Measurements from ENCODE around the gene MTHFR. TPM values are rescaled to one million over a fixed set of nuclear protein-coding genes. Genes with fewer than 3 reads are reported as not detected.

MTHFR gene
- total RNA-seq, 4 donors from 2014 or later, result 10.2 to 24.7 (median 18.1) TPM

DNA sequence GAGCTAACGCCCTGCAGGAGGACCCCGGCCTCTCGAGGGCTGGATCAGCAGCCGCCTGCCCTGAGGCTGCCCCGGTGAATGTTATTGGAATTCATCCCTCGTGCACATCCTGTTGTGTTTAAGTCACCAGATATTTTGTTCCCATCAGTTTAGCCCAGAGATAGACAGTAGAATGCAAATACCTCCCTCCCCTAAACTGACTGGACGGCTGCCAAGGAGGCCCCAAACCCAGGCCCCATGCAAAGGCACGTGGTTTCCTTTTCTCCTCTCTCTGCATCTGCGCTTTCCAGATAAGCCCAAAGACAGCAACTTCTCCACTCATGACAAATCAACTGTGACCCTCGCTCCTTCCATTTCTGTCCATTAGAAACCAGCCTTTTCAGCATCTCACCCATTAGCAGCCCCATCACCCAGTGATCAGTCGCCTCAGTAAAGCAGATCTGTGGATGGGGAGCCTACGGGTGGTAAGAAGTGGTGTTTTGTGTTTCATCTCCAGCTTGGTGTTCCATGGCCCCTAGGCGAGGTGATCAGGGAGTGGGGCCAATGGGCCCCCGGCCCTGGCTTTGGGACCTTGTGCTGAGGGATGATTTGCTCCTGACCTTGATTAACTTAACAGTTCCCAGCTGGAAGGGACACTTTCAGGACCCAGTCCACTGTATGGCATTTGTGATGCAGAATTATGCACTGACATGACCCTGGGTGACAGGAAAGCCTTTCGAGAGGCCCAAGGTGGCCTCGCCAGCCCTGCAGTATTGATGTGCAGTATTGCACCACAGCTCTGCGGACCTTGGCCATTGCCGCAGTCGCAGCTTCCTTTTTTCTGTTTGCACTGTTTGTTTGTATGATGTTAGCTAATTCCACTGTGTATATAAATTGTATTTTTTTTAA is 36.6 kb upstream of the MTHFR start:
- Histone ChIP-seq H3K27ac (no peak overlapping the region), H3K4me1 (no peaks in the 10 kb centered on the region), H3K9me3 (no peaks in the 10 kb centered on the region), H3K27me3 (no peaks in the 10 kb centered on the region), H3K36me3 (peaks cover 0 to 81% of the 10 kb centered on the region in 2 donors), H3K4me3 (no peak overlapping the region)
- DNase-seq (no peak), ATAC-seq (no peak)
- in situ Hi-C loops (cut with MboI; ENCODE audit: low sequenced_read_pairs in 4 of 4) (loop anchor here (5.0 to 25.0 kb wide), 5 partner anchors 52 to 370 kb away; no protein-coding TSS in a partner anchor), intact Hi-C loops (cut with DNase I; ENCODE audit: low total_unique reads) (no loop called here)
- TF ChIP-seq, protein P1, sequence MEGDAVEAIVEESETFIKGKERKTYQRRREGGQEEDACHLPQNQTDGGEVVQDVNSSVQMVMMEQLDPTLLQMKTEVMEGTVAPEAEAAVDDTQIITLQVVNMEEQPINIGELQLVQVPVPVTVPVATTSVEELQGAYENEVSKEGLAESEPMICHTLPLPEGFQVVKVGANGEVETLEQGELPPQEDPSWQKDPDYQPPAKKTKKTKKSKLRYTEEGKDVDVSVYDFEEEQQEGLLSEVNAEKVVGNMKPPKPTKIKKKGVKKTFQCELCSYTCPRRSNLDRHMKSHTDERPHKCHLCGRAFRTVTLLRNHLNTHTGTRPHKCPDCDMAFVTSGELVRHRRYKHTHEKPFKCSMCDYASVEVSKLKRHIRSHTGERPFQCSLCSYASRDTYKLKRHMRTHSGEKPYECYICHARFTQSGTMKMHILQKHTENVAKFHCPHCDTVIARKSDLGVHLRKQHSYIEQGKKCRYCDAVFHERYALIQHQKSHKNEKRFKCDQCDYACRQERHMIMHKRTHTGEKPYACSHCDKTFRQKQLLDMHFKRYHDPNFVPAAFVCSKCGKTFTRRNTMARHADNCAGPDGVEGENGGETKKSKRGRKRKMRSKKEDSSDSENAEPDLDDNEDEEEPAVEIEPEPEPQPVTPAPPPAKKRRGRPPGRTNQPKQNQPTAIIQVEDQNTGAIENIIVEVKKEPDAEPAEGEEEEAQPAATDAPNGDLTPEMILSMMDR (IDR thresholded peaks at IDR 0.05 in 4 of 5, conservative IDR thresholded peaks at IDR 0.05 in 1 of 5), result no peak
- no peak for TF ChIP-seq POLR2A (IDR thresholded peaks at IDR 0.05)

DNA sequence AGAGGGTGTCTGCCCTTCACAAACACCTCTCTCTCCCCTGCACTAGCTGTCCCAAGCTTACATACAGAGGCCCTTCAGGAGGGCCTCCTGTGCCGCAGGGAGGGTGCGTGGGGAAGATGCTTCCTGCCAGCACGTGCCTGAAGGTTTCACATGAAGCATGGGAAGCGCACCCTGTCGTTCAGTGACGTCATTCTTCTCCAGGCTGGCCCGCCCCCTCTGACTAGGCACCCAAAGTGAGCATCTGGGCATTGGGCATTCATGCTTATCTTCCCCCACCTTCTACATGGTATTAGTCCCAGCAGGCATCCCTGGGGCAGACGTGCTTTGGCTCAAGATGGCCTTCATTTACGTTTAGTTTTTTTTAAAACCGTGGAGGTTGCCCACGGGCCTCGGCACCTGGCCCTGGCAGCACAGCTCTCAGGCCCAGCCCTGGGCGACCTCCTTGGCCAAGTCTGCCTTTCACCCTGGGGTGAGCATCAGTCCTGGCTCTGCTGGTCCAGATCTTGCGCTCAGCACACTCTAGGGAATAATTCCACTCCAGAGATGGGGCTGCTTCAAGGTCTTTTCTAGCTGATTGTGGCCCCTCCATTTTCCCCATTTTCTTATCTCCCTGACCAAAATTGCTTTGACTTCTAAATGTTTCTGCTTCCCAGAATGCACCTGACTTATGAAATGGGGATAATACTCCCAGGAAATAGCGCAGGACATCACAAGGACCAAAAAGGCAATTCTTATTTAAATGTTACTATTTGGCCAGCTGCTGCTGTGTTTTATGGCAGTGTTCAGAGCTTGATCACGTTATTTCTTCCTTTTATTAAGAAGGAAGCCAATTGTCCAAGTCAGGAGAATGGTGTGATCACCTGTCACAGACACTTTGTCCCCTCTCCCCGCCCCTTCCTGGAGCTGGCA is 35.7 kb upstream of the MTHFR start:
- Histone ChIP-seq H3K36me3 (peaks cover 0 to 83% of the 10 kb centered on the region in 2 donors), H3K4me1 (no peaks in the 10 kb centered on the region), H3K4me3 (no peak overlapping the region), H3K27ac (no peak overlapping the region), H3K9me3 (no peaks in the 10 kb centered on the region), H3K27me3 (no peaks in the 10 kb centered on the region)
- intact Hi-C loops (cut with DNase I; ENCODE audit: low total_unique reads), result no loop called here
- no peak for TF ChIP-seq POLR2A (IDR thresholded peaks at IDR 0.05)
- TF ChIP-seq, protein P1 (IDR thresholded peaks at IDR 0.05 in 4 of 5, conservative IDR thresholded peaks at IDR 0.05 in 1 of 5), result no peak
- ATAC-seq (no peak), DNase-seq (no peak)
- in situ Hi-C loops (cut with MboI; ENCODE audit: low sequenced_read_pairs in 4 of 4), result loop anchor here (5.0 to 25.0 kb wide), 5 partner anchors 53 to 371 kb away; no protein-coding TSS in a partner anchor

DNA sequence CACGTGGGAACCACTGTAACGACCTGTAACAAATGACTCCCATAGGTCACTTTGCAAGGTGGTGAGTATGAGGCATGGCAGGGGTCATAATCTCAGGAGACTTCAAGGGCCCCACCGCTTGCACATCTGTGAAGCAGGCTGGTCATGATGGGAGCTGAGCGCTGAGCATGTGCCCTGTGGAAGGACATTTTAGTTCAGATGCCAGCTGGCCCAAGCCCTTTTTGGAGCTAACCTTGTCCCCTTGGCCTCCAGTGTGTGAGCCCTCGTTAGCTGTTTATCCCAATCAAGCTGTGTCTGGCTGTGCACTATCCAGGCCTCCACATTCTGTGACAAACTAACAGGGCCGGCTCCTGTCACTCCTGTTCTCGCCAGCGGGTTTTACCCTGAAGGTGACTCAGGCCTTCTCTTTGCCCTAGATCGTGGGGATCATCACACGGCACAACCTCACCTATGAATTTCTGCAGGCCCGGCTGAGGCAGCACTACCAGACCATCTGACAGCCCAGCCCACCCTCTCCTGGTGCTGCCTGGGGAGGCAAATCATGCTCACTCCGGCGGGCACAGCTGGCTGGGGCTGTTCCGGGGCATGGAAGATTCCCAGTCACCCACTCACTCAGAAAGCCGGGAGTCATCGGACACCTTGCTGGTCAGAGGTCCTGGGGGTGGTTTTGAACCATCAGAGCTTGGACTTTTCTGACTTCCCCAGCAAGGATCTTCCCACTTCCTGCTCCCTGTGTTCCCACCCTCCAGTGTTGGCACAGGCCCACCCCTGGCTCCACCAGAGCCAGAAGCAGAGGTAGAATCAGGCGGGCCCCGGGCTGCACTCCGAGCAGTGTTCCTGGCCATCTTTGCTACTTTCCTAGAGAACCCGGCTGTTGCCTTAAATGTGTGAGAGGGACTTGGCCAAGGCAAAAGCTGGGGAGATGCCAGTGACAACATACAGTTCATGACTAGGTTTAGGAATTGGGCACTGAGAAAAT is 34.3 kb upstream of the MTHFR start:
- no peak for ATAC-seq
- intact Hi-C loops (cut with DNase I; ENCODE audit: low total_unique reads), result loop anchor here (2.0 kb wide), 1 partner anchor 191 kb away; no protein-coding TSS in a partner anchor
- Histone ChIP-seq H3K4me3 (no peak overlapping the region), H3K9me3 (no peaks in the 10 kb centered on the region), H3K27me3 (no peaks in the 10 kb centered on the region), H3K36me3 (peaks cover 0 to 97% of the 10 kb centered on the region in 2 donors), H3K27ac (no peak overlapping the region), H3K4me1 (no peaks in the 10 kb centered on the region)
- no peak for DNase-seq
- TF ChIP-seq, protein P1 (IDR thresholded peaks at IDR 0.05 in 4 of 5, conservative IDR thresholded peaks at IDR 0.05 in 1 of 5), result no peak
- TF ChIP-seq POLR2A (IDR thresholded peaks at IDR 0.05), result no peak
- in situ Hi-C loops (cut with MboI; ENCODE audit: low sequenced_read_pairs in 4 of 4), result loop anchor here (5.0 to 25.0 kb wide), 6 partner anchors 55 to 372 kb away; no protein-coding TSS in a partner anchor

All from gastrocnemius medialis (tissue), 4 donors.